ENCODE data around the gene MX2. TPM values are rescaled to one million over a fixed set of nuclear protein-coding genes. Genes with fewer than 3 reads are reported as not detected.

MX2 gene
- total and polyA plus RNA-seq, 2 of the 8 experiments (the other 6 are each of a cell fraction or from before 2014, with no cell fraction given), result 3.1 to 8.9 TPM

- TF ChIP-seq CBX8 (IDR thresholded peaks at IDR 0.05; ENCODE audit: borderline replicate concordance, low read depth, low read length) (no peak), RAD21 (IDR thresholded peaks at IDR 0.05 in 1 of 2, conservative IDR thresholded peaks at IDR 0.05 in 1 of 2; ENCODE audit: low read depth in 2 of 2, low read length in 2 of 2) (no peak), CBX5 (IDR thresholded peaks at IDR 0.05; ENCODE audit: low read depth, low read length) (no peak), SP1 (IDR thresholded peaks at IDR 0.05; ENCODE audit: low read depth, low read length) (no peak), CREB1 (IDR thresholded peaks at IDR 0.05) (no peak)
Observed at GRCh38 chr21:41370840-41371684, 9.2 kb downstream of the MX2 start (continued).
